Breast epithelium (tissue), 4 donors: Measurements from ENCODE around the gene LEMD3. TPM values are rescaled to one million over a fixed set of nuclear protein-coding genes. Genes with fewer than 3 reads are reported as not detected.

Source experiments
- DNase-seq, 2 donors: peaks; one replicate each; pipeline ENCODE4 v3.0.0-alpha.2; 2019; ENCODE audit warnings: low spot score in 2 of 2
- H3K27ac ChIP-seq, 2 donors: fragments of 200-600 bp; sonication (generic) in 1 of 2; one replicate each; pipeline ENCODE4 v1.5.1; 2016 to 2019; ENCODE audit warnings: mild to moderate bottlenecking in 1 of 2
- H3K27me3 ChIP-seq, 2 donors: fragments of 200-600 bp; sonication (generic) in 1 of 2; one replicate each; pipeline versions ENCODE4 v1.5.1 to v1.6.0; 2017 to 2019; ENCODE audit warnings: control low read depth in 1 of 2, mild to moderate bottlenecking in 1 of 2
- H3K36me3 ChIP-seq: fragments of 200-600 bp; one replicate; pipeline ENCODE4 v1.5.1; 2019
- H3K4me1 ChIP-seq, 2 donors: fragments of 200-600 bp; sonication (generic); one replicate each; pipeline ENCODE4 v1.5.1; 2016 to 2019; ENCODE audit warnings: control low read depth in 1 of 2
- H3K4me3 ChIP-seq, 3 donors: fragments of 200-600 bp; sonication (generic); 1 replicate in 2 of 3; 2 replicates in 1 of 3; pipeline ENCODE4 v1.5.1; 2016 to 2019; ENCODE audit warnings: mild to moderate bottlenecking in 3 of 3, moderate library complexity in 2 of 3
- H3K9me3 ChIP-seq, 2 donors: fragments of 200-600 bp; sonication (generic) in 1 of 2; one replicate each; pipeline ENCODE4 v1.5.1; 2016 to 2019; ENCODE audit warnings: control low read depth in 1 of 2
- POLR2A ChIP-seq: fragments of 450-650 bp; IDR thresholded peaks from one replicate; pipeline ENCODE4 v1.6.1; 2016; ENCODE audit warnings: antibody characterized with exemption, mild to moderate bottlenecking, moderate library complexity
- POLR2AphosphoS5 ChIP-seq, 3 donors: sonication (generic); formaldehyde crosslinking; IDR thresholded peaks; one replicate each; pipeline ENCODE4 v1.6.1; 2017; ENCODE audit warnings: antibody characterized with exemption in 3 of 3
- intact Hi-C: fragments of 100-400 bp; cut with DNase I; formaldehyde crosslinking; loops from one replicate; pipeline ENCODE4 v1.15.1; 2023; ENCODE audit warnings: low total_unique reads
- total RNA-seq, 3 donors: library from RNA; depleted of rRNA; stranded (reverse); fragments of >200 nt; gene quantifications; one replicate each; pipeline ENCODE4 v1.1.0, GENCODE V29; 2016
- TF ChIP-seq, protein P1 (sequence below), 3 donors: fragments of 450-650 bp; IDR thresholded peaks; one replicate each; pipeline ENCODE4 v1.5.1; 2016 to 2017; ENCODE audit warnings: antibody characterized with exemption in 3 of 3, mild to moderate bottlenecking in 3 of 3, moderate library complexity in 3 of 3

The LEMD3 gene
- total RNA-seq, 3 donors from 2014 or later, result 31.0 to 69.4 (median 36.4) TPM

DNA sequence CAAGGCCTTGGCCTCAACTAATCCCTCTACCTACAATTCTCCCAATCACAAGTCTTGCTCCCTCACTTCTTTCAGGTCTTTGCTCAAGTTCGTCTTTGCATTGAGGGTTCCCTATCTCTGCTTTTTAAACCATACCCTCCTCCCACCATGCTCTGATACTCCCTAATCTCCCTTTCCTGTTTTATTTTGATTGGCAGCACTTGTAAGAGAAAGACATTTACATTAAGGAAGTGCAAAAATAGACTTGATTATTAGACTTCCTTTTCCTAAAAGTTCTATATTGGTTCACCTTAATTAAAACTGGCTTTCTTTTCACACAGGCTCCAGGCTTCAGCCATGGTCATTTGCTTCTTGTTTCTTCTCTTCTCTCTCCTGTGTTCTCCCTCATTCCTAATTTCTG lies 30.0 kb upstream of the LEMD3 start:
- TF ChIP-seq POLR2AphosphoS5 (IDR thresholded peaks at IDR 0.05), result no peak
- TF ChIP-seq POLR2A, result no peak
- TF ChIP-seq, protein P1, sequence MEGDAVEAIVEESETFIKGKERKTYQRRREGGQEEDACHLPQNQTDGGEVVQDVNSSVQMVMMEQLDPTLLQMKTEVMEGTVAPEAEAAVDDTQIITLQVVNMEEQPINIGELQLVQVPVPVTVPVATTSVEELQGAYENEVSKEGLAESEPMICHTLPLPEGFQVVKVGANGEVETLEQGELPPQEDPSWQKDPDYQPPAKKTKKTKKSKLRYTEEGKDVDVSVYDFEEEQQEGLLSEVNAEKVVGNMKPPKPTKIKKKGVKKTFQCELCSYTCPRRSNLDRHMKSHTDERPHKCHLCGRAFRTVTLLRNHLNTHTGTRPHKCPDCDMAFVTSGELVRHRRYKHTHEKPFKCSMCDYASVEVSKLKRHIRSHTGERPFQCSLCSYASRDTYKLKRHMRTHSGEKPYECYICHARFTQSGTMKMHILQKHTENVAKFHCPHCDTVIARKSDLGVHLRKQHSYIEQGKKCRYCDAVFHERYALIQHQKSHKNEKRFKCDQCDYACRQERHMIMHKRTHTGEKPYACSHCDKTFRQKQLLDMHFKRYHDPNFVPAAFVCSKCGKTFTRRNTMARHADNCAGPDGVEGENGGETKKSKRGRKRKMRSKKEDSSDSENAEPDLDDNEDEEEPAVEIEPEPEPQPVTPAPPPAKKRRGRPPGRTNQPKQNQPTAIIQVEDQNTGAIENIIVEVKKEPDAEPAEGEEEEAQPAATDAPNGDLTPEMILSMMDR (IDR thresholded peaks at IDR 0.05), result no peak
- Histone ChIP-seq H3K4me1 (no peaks in the 10 kb centered on the region), H3K9me3 (peaks cover 4 to 12% of the 10 kb centered on the region in 2 donors), H3K27ac (no peak overlapping the region), H3K36me3 (no peaks in the 10 kb centered on the region), H3K27me3 (no peaks in the 10 kb centered on the region), H3K4me3 (no peak overlapping the region)
- intact Hi-C loops, result loop anchor here (10.0 kb wide), 1 partner anchor 885 kb away; no protein-coding TSS in a partner anchor
- DNase-seq, result no peak

DNA sequence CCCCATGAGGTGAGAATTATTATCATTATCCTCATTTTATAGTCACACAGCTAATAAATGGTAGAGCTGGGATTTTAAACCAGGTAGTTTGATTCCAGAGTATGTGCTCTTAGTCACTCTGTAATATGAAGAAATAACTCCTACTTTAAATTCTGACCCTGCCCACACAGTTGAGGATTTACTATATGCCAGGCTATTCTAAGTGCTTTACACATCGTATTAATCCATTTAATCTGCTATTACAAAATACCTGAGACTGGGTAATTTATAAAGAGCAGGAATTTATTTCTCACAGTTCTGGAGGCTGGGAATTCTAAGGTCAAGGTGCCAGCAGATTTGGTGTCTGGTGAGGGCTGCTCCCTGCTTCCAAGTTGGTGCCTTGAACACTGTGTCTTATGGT lies 28.6 kb upstream of the LEMD3 start:
- no peaks in the 10 kb centered on the region for H3K36me3 ChIP-seq
- no peak overlapping the region for H3K4me3 ChIP-seq
- H3K9me3 ChIP-seq, result peaks cover 1 to 8% of the 10 kb centered on the region in 2 donors
- TF ChIP-seq, protein P1 (IDR thresholded peaks at IDR 0.05), result no peak
- no peak for TF ChIP-seq POLR2AphosphoS5 (IDR thresholded peaks at IDR 0.05)
- no peak for TF ChIP-seq POLR2A
- no peaks in the 10 kb centered on the region for H3K27me3 ChIP-seq
- intact Hi-C loops, result no loop called here
- no peak overlapping the region for H3K27ac ChIP-seq
- H3K4me1 ChIP-seq, result no peaks in the 10 kb centered on the region
- no peak for DNase-seq

DNA sequence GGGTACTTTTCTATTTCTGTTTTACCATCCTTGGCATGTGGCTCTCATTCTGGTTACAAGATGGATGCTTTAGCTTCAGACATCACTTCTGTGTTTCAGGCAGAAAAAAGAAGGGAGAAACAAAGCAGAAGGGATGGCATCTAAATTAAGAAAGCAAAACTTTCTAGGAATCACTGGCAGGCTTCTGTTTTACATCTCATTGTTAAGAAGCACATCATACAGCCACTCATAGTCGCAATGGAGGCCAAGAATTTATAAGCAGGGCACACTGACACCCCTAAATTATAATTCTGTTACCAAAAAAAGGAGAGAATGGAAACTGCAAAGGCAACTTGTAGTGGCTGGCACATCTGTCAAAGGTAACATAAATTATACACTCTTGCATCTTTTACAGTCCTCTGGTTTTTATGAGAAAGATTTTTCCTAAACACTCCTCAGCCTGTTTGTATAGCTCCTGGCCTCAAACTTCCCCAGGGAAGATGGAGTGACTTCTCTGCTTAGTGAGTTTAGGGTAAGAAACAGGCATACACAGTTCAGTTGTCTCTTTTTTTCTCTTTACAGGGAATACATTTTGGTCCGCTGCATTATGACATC lies 22.0 kb upstream of the LEMD3 start:
- Histone ChIP-seq H3K9me3 (no peaks in the 10 kb centered on the region), H3K4me3 (no peak overlapping the region), H3K36me3 (no peaks in the 10 kb centered on the region), H3K27ac (no peak overlapping the region), H3K4me1 (no peaks in the 10 kb centered on the region), H3K27me3 (no peaks in the 10 kb centered on the region)
- TF ChIP-seq POLR2AphosphoS5 (IDR thresholded peaks at IDR 0.05), result no peak
- no peak for DNase-seq
- intact Hi-C loops, result no loop called here

DNA sequence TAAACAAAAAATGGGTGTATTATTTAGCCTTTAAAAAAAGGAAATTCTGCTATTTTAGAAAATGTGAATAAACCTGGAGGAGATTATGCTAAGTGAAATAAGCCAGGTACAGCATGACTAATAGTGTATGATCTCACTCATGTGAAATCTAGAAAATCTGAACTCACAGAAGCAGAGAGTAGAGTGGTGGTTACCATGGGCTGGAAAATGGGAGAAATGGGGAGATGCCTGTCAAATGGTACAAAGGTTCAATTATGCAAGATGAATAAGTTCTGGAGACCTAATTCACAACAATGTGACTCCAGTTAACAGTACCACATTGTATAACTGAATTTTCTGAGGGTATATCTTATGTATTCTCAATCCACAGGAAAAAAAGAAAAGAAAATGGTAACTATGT lies 17.4 kb upstream of the LEMD3 start:
- H3K4me3 ChIP-seq, result no peak overlapping the region
- no peaks in the 10 kb centered on the region for H3K9me3 ChIP-seq
- intact Hi-C loops, result no loop called here
- DNase-seq, result no peak
- no peaks in the 10 kb centered on the region for H3K4me1 ChIP-seq
- H3K36me3 ChIP-seq, result no peaks in the 10 kb centered on the region
- TF ChIP-seq POLR2AphosphoS5 (IDR thresholded peaks at IDR 0.05), result no peak
- TF ChIP-seq, protein P1 (IDR thresholded peaks at IDR 0.05), result no peak
- no peaks in the 10 kb centered on the region for H3K27me3 ChIP-seq
- H3K27ac ChIP-seq, result no peak overlapping the region

DNA sequence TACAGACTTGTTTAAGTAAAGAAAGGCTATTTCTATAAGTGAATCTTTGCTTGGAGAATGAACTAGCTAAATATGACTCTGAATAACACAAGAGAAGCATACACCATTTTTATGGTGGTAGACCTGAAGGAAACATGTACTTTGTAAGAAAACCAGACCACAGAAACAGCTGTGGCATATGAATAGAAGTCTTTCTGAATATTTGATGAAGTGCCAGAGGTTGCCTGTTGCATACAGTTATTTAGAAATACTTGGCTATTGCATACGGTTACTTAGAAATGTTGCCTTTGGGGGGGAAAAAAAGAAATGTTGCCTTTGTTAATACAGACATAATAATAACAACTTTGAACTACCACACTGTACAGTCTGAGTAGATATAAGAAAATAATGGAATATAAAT lies 16.8 kb upstream of the LEMD3 start:
- no peaks in the 10 kb centered on the region for H3K27me3 ChIP-seq
- H3K36me3 ChIP-seq, result no peaks in the 10 kb centered on the region
- no peaks in the 10 kb centered on the region for H3K9me3 ChIP-seq
- H3K4me1 ChIP-seq, result no peaks in the 10 kb centered on the region
- no peak overlapping the region for H3K27ac ChIP-seq
- H3K4me3 ChIP-seq, result no peak overlapping the region
- DNase-seq, result no peak
- intact Hi-C loops, result no loop called here
- TF ChIP-seq POLR2AphosphoS5 (IDR thresholded peaks at IDR 0.05) (no peak), POLR2A (no peak)
- TF ChIP-seq, protein P1 (IDR thresholded peaks at IDR 0.05), result no peak

DNA sequence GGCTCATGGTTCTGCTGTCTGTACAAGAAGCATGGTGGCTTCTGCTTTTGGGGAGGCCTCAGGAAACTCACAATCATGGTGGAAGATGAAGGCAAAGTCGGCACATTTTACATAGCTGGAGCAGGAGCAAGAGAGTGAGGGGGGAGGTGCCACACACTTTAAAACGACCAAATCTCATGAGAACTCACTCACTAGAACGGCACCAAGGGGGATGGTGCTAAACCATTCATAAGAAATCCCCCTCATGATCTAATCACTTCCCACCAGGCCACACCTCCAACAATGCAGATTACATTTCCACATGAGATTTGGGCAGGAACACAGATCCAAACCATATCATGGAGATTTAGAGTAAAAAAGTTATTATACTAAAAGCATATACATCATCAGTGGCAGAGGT lies 13.6 kb upstream of the LEMD3 start:
- no peaks in the 10 kb centered on the region for H3K4me1 ChIP-seq
- H3K9me3 ChIP-seq, result no peaks in the 10 kb centered on the region
- H3K4me3 ChIP-seq, result no peak overlapping the region
- H3K27ac ChIP-seq, result no peak overlapping the region
- TF ChIP-seq, protein P1 (IDR thresholded peaks at IDR 0.05), result no peak
- TF ChIP-seq POLR2A (no peak), POLR2AphosphoS5 (IDR thresholded peaks at IDR 0.05) (no peak)
- intact Hi-C loops, result no loop called here
- H3K36me3 ChIP-seq, result no peaks in the 10 kb centered on the region
- DNase-seq, result no peak
- H3K27me3 ChIP-seq, result no peaks in the 10 kb centered on the region
